Fibroblast of the aortic adventitia (primary cell): ENCODE data around the gene HOXB3. TPM values are rescaled to one million over a fixed set of nuclear protein-coding genes. Genes with fewer than 3 reads are reported as not detected.

Source experiments
- DNase-seq: peaks from one replicate; pipeline ENCODE4 v3.0.0-alpha.2; 2010; ENCODE audit warnings: low read depth
- H3K4me3 ChIP-seq: 2 replicates; pipeline ENCODE4 v1.5.1; 2011; ENCODE audit warnings: low read depth, mild to moderate bottlenecking, control low read depth, low read length, moderate library complexity
- CTCF ChIP-seq: IDR thresholded peaks from 2 replicates; pipeline ENCODE4 v1.5.1; 2011; ENCODE audit warnings: mild to moderate bottlenecking, low read length, control low read depth, inconsistent platforms; ENCODE audit not compliant: insufficient read depth
- total RNA-seq: library from RNA; depleted of rRNA; stranded (reverse); fragments of >200 nt; gene quantifications from 2 replicates; pipeline ENCODE4 v1.2.3, GENCODE V29; 2012; ENCODE audit warnings: low replicate concordance

The HOXB3 gene
- total RNA-seq, 1 donor: 9.7 TPM

GRCh38 chr17:48505788-48506187, 84.3 kb downstream of the HOXB3 start:
- no peak for TF ChIP-seq CTCF
- H3K4me3 ChIP-seq: no peak overlapping the region
- DNase-seq: peak; percentile 78

- no peak for TF ChIP-seq CTCF
- no peak for DNase-seq
- no peak overlapping the region for H3K4me3 ChIP-seq
Observed at GRCh38 chr17:48504953-48505352, 85.1 kb downstream of the HOXB3 start.

GRCh38 chr17:48503747-48504146, 86.3 kb downstream of the HOXB3 start:
- DNase-seq: no peak
- H3K4me3 ChIP-seq: no peak overlapping the region
- no peak for TF ChIP-seq CTCF

GRCh38 chr17:48502901-48503300, 87.1 kb downstream of the HOXB3 start:
- no peak for TF ChIP-seq CTCF
- no peak for DNase-seq
- H3K4me3 ChIP-seq: no peak overlapping the region

- TF ChIP-seq CTCF: no peak
- DNase-seq: no peak
- H3K4me3 ChIP-seq: no peak overlapping the region
Observed at GRCh38 chr17:48502312-48502711, 87.7 kb downstream of the HOXB3 start.

GRCh38 chr17:48500435-48501426, 89.3 kb downstream of the HOXB3 start:
- peak; percentile 68 for DNase-seq
- peak; percentile 28 for TF ChIP-seq CTCF
- H3K4me3 ChIP-seq: no peak overlapping the region
